H9 (cell line): ENCODE results near the gene SPSB3. TPM values are rescaled to one million over a fixed set of nuclear protein-coding genes. Genes with fewer than 3 reads are reported as not detected.

Experiments used
- DNase-seq: peaks from one replicate; pipeline ENCODE4 v3.0.0-alpha.2; 2017
- H2AFZ ChIP-seq: one replicate; pipeline ENCODE4 v1.6.1; 2013; ENCODE audit warnings: mild to moderate bottlenecking, low read length, control low read depth, moderate library complexity
- H2AK5ac ChIP-seq: 2 replicates; pipeline ENCODE4 v1.6.1; 2013; ENCODE audit warnings: low read length, control low read depth, mixed read lengths; ENCODE audit not compliant: insufficient read length
- H2BK120ac ChIP-seq: one replicate; pipeline ENCODE4 v1.6.1; 2013; ENCODE audit warnings: low read depth, mild to moderate bottlenecking, low read length, control low read depth, inconsistent platforms; ENCODE audit not compliant: poor library complexity, severe bottlenecking
- H2BK12ac ChIP-seq: 2 replicates; pipeline ENCODE4 v1.6.1; 2013; ENCODE audit warnings: low read length, control low read depth, mixed read lengths, low read depth; ENCODE audit not compliant: insufficient read length
- H2BK15ac ChIP-seq: 2 replicates; pipeline ENCODE4 v1.6.1; 2013; ENCODE audit warnings: low read depth, low read length, control low read depth
- H2BK20ac ChIP-seq: one replicate; pipeline ENCODE4 v1.6.1; 2013; ENCODE audit warnings: low read depth, mild to moderate bottlenecking, low read length, control low read depth, inconsistent platforms; ENCODE audit not compliant: poor library complexity, severe bottlenecking
- H2BK5ac ChIP-seq: 2 replicates; pipeline ENCODE4 v1.6.1; 2013; ENCODE audit warnings: low read length, control low read depth, mixed read lengths; ENCODE audit not compliant: insufficient read length
- H3K14ac ChIP-seq: 2 replicates; pipeline ENCODE4 v1.6.1; 2013; ENCODE audit warnings: low read length, control low read depth; ENCODE audit not compliant: insufficient read depth
- H3K18ac ChIP-seq: 2 replicates; pipeline ENCODE4 v1.6.1; 2013; ENCODE audit warnings: low read depth, mild to moderate bottlenecking, mixed read lengths, low read length, control low read depth; ENCODE audit not compliant: insufficient read length
- H3K23ac ChIP-seq: 2 replicates; pipeline ENCODE4 v1.6.1; 2013; ENCODE audit warnings: low read length, control low read depth, mixed read lengths, low read depth; ENCODE audit not compliant: insufficient read length
- H3K23me2 ChIP-seq: 2 replicates; pipeline ENCODE4 v1.6.1; 2013; ENCODE audit warnings: low read depth, mild to moderate bottlenecking, mixed read lengths, low read length, control low read depth; ENCODE audit not compliant: insufficient read length, poor library complexity, severe bottlenecking
- H3K27ac ChIP-seq: 2 replicates; pipeline ENCODE4 v1.5.1; 2013; ENCODE audit warnings: low read length, control low read depth, mixed read lengths, low read depth; ENCODE audit not compliant: insufficient read length
- H3K27me3 ChIP-seq: 2 replicates; pipeline ENCODE4 v1.6.1; 2013; ENCODE audit warnings: low read length, control low read depth, inconsistent platforms; ENCODE audit not compliant: insufficient read depth
- H3K4ac ChIP-seq: 2 replicates; pipeline ENCODE4 v1.6.1; 2013; ENCODE audit warnings: low read depth, mild to moderate bottlenecking, control low read depth, inconsistent platforms, low read length, moderate library complexity
- H3K4me1 ChIP-seq: 2 replicates; pipeline ENCODE4 v1.6.1; 2013; ENCODE audit warnings: low read length, control low read depth, inconsistent platforms; ENCODE audit not compliant: insufficient read depth
- H3K4me2 ChIP-seq: 2 replicates; pipeline ENCODE4 v1.6.1; 2013; ENCODE audit warnings: low read length, control low read depth, mixed read lengths; ENCODE audit not compliant: insufficient read length, insufficient read depth
- H3K56ac ChIP-seq: 2 replicates; pipeline ENCODE4 v1.6.1; 2013; ENCODE audit warnings: low read depth, mild to moderate bottlenecking, mixed read lengths, low read length, control low read depth; ENCODE audit not compliant: insufficient read length
- H3K79me1 ChIP-seq: 2 replicates; pipeline ENCODE4 v1.6.1; 2013; ENCODE audit warnings: low read depth, mild to moderate bottlenecking, moderate library complexity, low read length, control low read depth, inconsistent platforms; ENCODE audit not compliant: insufficient read depth, poor library complexity, severe bottlenecking
- H3K79me2 ChIP-seq: 2 replicates; pipeline ENCODE4 v1.6.1; 2013; ENCODE audit warnings: low read length, control low read depth, inconsistent platforms; ENCODE audit not compliant: insufficient read depth
- H3K9ac ChIP-seq: 2 replicates; pipeline ENCODE4 v1.6.1; 2013; ENCODE audit warnings: low read length, control low read depth, mixed read lengths; ENCODE audit not compliant: insufficient read length; ENCODE audit errors: extremely low read depth
- H3K9me3 ChIP-seq: one replicate; pipeline ENCODE4 v1.6.1; 2013; ENCODE audit warnings: low read depth, low read length, inconsistent platforms; ENCODE audit not compliant: control insufficient read depth
- H3T11ph ChIP-seq: one replicate; pipeline ENCODE4 v1.6.1; 2013; ENCODE audit warnings: mild to moderate bottlenecking, low read length, control low read depth, inconsistent platforms
- H4K20me1 ChIP-seq: one replicate; pipeline ENCODE4 v1.6.1; 2013; ENCODE audit not compliant: control insufficient read depth, insufficient read length, insufficient read depth
- H4K5ac ChIP-seq: 2 replicates; pipeline ENCODE4 v1.6.1; 2013; ENCODE audit warnings: low read depth, mild to moderate bottlenecking, mixed read lengths, low read length, control low read depth; ENCODE audit not compliant: insufficient read length
- H4K8ac ChIP-seq: replicated peaks from 2 replicates; pipeline ENCODE4 v1.6.1; 2013; ENCODE audit warnings: low read length, control low read depth, mixed read lengths, low read depth; ENCODE audit not compliant: insufficient read length
- H4K91ac ChIP-seq: 2 replicates; pipeline ENCODE4 v1.6.1; 2013; ENCODE audit warnings: low read depth, mild to moderate bottlenecking, moderate library complexity, mixed read lengths, low read length, control low read depth; ENCODE audit not compliant: insufficient read length
- H3K27ac Mint-ChIP-seq, 3 experiments: 2 replicates in 2 of 3; 3 replicates in 1 of 3; pipeline ENCODE4 v1.8.0; 2020 to 2021; ENCODE audit warnings: mixed read lengths in 3 of 3, mild to moderate bottlenecking in 1 of 3, moderate library complexity in 1 of 3
- H3K27me3 Mint-ChIP-seq: 2 replicates; pipeline ENCODE4 v1.8.0; 2021; ENCODE audit warnings: low read depth, mild to moderate bottlenecking, moderate library complexity, mixed read lengths
- H3K36me3 Mint-ChIP-seq, 3 experiments: 2 replicates in 2 of 3; 3 replicates in 1 of 3; pipeline ENCODE4 v1.8.0; 2020 to 2021; ENCODE audit warnings: low read depth in 3 of 3, mixed read lengths in 3 of 3; ENCODE audit not compliant: insufficient read depth in 1 of 3
- H3K4me1 Mint-ChIP-seq, 2 experiments: 2 replicates each; pipeline ENCODE4 v1.8.0; 2020; ENCODE audit warnings: mixed read lengths in 2 of 2
- H3K4me3 Mint-ChIP-seq, 2 experiments: 2 replicates in 1 of 2; 3 replicates in 1 of 2; pipeline ENCODE4 v1.8.0; 2020 to 2021; ENCODE audit warnings: mild to moderate bottlenecking in 2 of 2, mixed read lengths in 2 of 2, moderate library complexity in 1 of 2
- H3K9me3 Mint-ChIP-seq, 2 experiments: 2 replicates in 1 of 2; 3 replicates in 1 of 2; pipeline ENCODE4 v1.8.0; 2020; ENCODE audit warnings: mild to moderate bottlenecking in 2 of 2, mixed read lengths in 2 of 2, moderate library complexity in 1 of 2
- WGBS: extraction: QIAGEN DNeasy Blood & Tissue Kit; methylation state at CpG from one replicate; pipeline ENCODE4 v1.1.7; 2013; ENCODE audit warnings: missing lambda C conversion rate, low lambda C conversion rate, mixed read lengths; ENCODE audit not compliant: insufficient read length; ENCODE audit errors: extremely low coverage; 5-methylcytosine and 5-hydroxymethylcytosine counted together
- total RNA-seq: library from RNA; stranded (reverse); gene quantifications from 2 replicates; pipeline ENCODE4 v1.2.1, GENCODE V29; 2021
- TF ChIP-seq, protein P1 (sequence below): fragments of 200-600 bp; sonication (generic); conservative IDR thresholded peaks from 3 replicates; pipeline ENCODE4 v1.8.0; 2021; ENCODE audit warnings: antibody characterized with exemption, mild to moderate bottlenecking

SPSB3 gene
- total RNA-seq, 1 experiment from 2014 or later: 19.9 TPM

DNA sequence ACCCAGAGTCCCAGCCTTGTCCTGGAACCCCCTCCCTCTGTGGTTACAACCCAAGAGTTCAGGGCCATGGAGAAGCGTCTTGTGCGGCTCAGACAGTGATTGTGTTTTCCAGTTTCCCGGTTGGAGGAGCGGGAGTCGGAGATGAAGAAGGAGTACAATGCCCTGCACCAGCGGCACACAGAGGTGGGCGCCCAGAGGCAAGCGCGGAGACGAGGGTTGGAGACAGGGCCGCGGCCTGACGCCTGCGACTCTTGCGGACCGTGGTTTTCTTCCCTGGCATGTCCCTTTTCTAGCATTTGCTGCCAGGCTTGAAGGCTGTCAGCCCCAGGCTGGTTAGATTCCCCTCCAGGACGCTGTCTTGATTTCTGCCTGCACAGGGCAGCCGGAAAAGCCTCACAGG is 53.3 kb downstream of the SPSB3 start:
- Histone ChIP-seq H2BK120ac (no peak overlapping the region), H2BK12ac (no peak overlapping the region), H3T11ph (no peak overlapping the region), H3K4me1 (no peaks in the 10 kb centered on the region), H4K8ac (no peak overlapping the region), H3K18ac (no peak overlapping the region), H4K91ac (no peak overlapping the region), H3K9ac (no peak overlapping the region), H3K23me2 (no peaks in the 10 kb centered on the region), H3K23ac (no peak overlapping the region), H3K4me2 (no peak overlapping the region), H3K27ac (no peak overlapping the region), H2BK5ac (no peak overlapping the region), H4K5ac (no peak overlapping the region), H3K79me2 (no peaks in the 10 kb centered on the region), H3K14ac (no peak overlapping the region), H2AFZ (no peak overlapping the region), H3K79me1 (no peaks in the 10 kb centered on the region), H3K9me3 (no peaks in the 10 kb centered on the region), H2AK5ac (no peak overlapping the region), H2BK20ac (no peak overlapping the region), H3K4ac (no peak overlapping the region), H4K20me1 (no peaks in the 10 kb centered on the region), H3K56ac (no peak overlapping the region), H2BK15ac (no peak overlapping the region), H3K27me3 (no peaks in the 10 kb centered on the region)
- no peaks in the 10 kb centered on the region for H3K9me3 Mint-ChIP-seq
- no peak overlapping the region for H3K4me3 Mint-ChIP-seq
- no CpG with 5 or more reads among the region's 18 CpGs for WGBS
- peaks cover 2 to 25% (median 22%) of the 10 kb centered on the region in 3 experiments; a peak in 6 of 7 replicates for H3K36me3 Mint-ChIP-seq
- H3K4me1 Mint-ChIP-seq: no peaks in the 10 kb centered on the region
- TF ChIP-seq, protein P1, sequence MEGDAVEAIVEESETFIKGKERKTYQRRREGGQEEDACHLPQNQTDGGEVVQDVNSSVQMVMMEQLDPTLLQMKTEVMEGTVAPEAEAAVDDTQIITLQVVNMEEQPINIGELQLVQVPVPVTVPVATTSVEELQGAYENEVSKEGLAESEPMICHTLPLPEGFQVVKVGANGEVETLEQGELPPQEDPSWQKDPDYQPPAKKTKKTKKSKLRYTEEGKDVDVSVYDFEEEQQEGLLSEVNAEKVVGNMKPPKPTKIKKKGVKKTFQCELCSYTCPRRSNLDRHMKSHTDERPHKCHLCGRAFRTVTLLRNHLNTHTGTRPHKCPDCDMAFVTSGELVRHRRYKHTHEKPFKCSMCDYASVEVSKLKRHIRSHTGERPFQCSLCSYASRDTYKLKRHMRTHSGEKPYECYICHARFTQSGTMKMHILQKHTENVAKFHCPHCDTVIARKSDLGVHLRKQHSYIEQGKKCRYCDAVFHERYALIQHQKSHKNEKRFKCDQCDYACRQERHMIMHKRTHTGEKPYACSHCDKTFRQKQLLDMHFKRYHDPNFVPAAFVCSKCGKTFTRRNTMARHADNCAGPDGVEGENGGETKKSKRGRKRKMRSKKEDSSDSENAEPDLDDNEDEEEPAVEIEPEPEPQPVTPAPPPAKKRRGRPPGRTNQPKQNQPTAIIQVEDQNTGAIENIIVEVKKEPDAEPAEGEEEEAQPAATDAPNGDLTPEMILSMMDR: no peak
- DNase-seq: no peak
- no peaks in the 10 kb centered on the region for H3K27me3 Mint-ChIP-seq
- peak overlapping the region in 1 of 3 experiments; percentile 84; a peak in 2 of 7 replicates for H3K27ac Mint-ChIP-seq
